Right kidney (tissue), 1 donor: ENCODE measurements around the gene LRRK1.

ENCODE experiments used
- DNase-seq: peaks from one replicate; pipeline ENCODE4 v3.0.0-alpha.2; 2016

The LRRK1 gene

DNA sequence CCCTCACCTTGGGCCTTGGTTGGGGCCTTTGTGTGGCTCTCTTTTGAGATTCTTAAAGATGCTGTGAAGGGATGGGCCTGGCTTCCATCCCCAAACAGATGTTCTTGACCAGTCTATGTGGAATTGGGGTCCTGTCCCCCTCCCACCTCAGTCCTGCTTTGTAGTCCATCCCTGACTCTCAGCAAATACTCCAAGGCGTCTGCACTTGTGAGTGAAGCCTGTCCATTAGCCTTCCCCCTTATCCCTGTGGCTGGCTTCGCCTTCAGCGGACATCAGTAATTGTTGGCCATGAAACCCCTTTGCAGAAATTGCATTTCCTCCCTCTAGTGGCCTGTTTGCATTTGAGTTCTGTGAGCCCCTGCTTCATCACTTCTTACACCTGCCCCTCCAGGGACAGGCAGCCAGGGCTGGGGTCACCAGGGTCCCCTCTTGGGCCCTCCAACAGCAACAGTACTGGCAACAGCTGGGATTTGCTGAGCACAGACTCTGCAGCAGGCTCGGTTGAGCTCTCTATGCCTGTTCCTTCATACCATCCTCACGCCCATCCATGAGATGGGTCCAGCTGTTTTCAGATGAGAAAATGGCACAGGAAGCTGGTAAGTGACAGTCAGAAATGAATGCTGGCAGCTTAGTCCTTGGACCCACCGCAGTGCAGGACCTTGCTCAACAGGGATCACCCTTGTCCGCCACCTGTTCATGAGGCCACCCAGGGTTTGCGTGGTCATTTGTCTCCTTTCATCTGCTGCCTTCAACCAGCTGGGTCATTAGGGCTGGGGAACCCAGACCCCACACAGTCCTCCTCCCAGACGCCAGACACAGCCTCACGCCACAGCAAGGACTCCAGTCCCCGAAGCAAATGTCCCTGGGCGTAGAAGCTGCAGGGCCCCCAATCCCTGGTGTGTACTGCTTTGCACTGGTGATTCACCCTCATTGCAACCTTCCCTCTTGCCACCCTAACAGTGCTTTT, 8.9 kb upstream of the LRRK1 start:
- no peak for DNase-seq

DNA sequence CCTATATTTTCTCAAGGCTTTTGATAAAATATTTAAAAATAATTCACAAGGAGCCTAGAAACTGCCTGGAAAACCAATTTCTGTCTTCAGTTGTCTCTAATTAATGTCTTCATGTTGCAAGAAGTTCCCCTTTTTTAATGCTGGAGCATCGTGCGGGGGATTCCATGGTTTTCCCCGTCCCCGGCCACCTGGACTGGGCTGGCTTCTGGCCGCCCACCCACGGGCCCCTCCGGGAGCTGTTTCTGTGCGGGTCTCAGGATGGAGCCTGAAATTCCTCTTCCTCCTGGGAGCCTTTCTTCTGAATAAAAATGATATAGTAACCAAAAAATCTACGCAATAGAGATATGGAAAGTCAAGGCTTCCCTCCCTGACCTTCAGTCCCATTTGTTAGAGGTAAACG, 8.1 kb upstream of the LRRK1 start:
- no peak for DNase-seq

DNA sequence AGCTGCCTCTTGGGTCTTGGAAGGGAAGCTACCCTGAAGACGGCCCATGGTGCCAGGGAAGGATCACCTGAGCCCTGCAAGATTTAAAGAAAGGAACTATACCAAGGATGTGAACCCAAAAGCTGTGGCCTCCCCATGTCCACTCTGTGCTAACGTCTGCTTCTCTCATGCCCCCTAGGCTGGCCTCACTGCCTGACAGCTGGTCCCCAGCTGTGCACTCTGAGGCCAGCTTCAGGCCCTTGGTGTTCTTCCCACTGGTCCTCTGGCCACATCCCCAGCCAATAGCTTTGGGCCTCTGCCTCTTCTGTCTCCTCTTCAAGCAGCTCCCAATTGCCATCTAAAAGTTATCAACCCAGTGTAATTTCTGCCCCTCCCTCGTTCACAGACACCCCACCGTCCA, 5.2 kb upstream of the LRRK1 start:
- DNase-seq: no peak

DNA sequence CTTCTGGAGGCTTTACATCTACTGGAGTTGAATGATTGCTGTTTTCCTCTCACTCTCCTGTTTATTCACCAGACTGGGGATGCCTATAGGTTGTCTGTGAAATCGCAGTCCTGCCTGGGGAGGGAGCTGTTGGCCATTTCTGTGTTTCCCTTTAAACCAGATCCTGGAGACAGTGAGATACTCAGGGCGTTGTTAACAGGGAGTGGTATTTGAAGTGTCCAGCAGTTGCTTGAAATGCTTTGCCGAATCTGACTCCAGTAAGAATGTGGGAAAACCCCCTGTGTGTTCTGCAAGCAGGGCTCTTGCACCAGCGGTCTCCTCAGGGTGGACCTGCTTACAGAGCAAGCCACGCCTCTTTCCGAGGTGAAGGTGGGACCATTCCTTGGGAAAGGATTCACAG, 4.3 kb upstream of the LRRK1 start:
- DNase-seq: no peak

DNA sequence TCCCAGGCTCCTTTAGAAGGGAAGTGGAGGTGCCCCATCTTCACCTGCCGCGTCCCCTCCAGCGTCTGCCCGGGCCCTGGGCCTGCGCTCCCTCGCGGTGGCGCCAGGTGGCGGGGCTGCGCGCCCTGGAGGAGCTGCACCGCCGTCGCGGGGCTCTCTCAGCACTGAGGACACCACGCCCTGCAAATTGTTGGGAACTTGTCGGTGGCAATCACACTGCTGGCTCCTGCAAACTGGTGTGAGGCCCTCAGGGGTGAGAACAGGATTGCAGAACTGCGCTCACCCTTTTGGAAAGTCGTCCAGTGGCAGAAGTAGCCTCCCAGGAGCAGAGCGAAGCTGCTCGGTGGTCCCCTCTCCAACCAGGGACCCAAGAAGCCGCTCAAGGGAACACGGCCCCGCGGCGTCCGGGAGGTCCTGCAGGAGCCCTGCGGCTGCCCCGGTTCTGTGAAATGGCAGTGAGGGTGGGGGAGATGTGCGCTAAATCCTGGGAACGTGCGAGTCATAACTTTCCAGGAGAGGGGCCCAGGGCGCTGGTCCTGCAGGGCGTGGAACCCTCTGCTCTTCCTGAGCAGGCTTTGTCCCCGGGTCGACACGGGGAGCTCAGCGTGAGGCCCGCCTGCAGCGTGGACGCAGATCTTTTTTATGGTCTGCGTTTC, 995 bp upstream of the LRRK1 start:
- DNase-seq: peak; percentile 80

DNA sequence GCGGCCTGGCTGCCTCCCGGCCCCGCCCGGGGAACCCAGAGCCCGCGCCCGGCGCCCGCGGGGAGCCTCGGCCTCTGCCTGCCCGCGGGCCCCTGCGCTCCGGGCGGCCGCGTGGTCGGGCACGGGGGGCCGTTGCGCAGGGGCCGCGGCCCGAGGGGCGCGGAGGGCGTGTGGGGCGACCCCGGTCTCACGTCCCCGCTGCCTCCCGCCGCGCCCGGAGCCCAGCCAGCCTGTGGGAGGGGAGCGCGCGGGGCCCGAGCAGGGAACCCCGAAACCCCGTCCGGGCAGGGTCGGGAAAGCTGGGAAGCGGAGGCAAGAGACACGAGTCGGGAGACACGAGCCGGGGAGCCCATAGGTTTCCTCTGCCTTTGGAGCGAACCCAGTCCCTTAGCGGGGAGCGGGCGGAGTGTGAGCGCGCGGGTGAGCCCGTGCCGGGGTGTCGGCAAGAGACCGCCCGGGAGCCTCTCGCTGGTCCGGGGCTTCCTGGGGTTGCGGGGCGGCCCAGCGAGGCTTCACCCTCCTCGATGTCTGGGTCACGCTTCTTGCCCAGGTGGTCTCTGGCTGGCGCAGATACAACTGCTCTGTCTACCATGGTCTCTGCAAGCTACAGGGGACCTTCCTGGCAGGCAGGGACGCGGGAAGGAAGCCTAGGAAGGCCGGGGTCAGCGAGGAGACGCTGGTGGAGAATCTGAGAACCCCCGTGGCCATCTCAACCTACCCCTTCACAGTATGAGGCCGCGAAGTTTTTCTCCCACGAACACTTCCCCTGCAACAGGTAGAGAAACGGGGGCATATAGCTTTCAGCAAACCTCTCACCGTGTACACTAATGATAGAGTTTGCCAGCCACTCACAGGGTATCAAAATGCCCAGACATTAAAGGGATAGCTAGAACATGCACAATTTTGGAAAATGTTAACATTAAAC, 586 bp downstream of the LRRK1 start:
- peak; percentile 68 for DNase-seq

DNA sequence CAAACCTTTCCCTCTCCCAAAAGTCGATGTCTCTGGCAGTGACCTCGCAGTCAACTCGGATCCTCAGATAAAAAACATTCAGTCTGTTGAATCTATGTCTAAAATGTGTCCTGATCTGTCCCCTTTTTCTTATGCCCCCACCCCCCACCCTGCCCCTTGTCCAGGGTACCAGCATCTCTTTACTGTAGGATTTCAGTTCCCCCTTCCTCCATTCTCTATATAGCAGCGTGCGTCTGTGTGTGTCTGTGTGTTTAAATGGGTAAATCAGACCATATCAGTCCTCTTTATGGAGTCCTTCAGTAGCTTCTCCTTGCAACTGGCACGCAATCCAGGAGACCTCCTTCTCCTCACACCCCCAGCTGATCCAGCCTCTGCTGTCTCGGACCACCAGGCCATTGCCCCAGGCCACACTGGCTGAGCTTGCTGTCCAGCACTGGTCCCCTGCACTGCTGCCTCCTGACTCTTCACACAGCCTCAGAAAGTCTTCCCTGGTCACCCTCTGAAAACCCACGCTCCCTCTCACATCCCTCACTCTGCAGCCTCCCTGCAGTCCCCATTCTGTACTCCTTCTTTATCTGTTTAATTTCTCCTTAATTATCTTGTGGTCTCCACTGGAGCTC, 1.5 kb downstream of the LRRK1 start:
- DNase-seq: no peak

DNA sequence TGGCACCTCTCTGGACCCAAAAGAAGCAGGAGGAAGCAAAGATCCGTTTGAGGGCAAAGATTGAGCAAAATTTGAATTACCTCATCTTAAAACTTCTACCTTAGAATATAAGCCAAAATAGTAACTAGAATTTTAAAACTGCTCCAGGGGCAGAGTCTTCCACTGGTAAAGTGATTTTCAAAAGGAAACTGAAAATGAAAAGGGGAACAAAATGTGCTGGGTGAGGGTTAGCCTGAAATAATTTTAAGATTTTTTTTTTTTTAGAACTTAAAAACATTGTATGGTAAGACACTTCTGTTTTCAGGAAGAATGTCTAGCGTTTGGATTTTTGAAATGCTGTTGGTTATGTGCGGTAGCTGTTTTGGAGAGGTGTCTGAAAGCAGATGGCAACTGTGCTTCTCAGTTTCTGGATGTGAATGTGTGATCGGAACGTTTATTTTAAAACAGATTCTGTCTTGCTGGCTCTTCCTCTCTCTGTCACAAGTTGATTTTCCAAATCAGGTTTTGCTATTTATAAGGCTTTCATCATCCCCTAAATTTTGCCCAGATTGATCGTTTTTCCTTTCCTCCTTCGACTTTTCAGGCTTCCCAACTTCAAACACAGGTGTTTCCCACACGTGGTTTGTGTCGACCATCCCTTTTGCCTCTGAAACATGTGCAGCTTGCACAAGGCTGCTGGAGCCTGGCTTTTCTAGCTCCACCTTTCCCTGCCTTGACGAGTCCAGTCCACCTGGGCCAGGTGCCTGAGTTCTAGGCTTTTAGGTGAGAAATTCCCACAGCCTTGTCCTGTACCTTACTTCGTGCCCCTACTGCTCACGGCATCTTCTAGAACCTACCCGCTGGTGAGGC, 3.3 kb downstream of the LRRK1 start:
- no peak for DNase-seq

DNA sequence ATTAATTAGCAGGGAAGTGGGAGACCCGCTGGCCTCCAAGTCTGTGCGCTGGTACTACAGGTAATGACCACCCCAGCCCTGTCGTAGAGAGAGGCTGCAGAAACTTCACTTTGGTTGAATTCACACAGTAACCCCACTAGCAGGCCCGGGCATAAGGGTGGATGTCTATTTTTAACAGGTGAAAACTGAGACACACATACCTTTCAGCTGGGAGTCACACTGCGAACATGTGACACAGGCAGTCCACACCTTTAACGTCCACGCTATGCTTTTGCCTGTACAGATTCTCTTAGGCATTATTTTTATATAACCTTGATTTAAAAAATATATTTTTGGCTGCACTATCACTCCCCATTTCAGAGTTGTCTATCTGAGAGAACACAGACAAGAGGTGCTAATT, 3.9 kb downstream of the LRRK1 start:
- no peak for DNase-seq

DNA sequence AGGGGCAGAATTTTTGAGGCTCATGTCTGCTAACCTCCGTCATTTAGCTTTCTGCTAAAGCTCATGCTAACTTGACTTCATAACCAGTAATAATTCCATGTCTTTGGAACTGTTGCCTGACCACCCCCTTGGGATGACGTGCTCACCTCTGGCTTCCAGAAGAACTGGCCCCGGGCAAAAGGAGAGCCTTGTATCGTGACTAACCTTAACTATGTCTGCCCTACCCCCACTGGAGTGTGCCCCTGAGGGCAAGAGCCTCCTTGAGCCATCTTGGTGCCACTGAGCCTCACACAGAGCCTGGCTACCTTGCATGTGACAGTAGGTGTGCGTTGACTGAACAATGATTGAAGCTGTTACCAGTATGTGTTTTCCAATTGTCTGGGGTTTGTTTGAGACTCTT, 4.7 kb downstream of the LRRK1 start:
- DNase-seq: no peak

DNA sequence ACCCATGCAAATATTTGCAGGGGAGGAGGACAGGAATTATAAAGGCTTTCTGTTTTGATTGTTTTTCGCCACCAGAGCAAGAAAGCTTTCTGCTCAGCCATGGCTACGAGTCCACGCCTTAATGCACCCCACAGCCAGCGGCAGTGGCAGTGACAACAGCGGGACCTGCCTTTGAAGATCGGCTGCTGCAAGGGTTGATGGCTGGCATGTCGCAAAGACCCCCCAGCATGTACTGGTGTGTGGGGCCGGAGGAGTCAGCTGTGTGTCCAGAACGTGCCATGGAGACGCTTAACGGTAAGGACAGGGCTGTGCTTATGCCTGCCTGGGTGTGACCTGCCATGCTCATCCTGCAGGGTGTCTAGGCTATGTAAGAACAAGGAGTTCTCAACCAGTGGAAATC, 5.3 kb downstream of the LRRK1 start:
- no peak for DNase-seq

DNA sequence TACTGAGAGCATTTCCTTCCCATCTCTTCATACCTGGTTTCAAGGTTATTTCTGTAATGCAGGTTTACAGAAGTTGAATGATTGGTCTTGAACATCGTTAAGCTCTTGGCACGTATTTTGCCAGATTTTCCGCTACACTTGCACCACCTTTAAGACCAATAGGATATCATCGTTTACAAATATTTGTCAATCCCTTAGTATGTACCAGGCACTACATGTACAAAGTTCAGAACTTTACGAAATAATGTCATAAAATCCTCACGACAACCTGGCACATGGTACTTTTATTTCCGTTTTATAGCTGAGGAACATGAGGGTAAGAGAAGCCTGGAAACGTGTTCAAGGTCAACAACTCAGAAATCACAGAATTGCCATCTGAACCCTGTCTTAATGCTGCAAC, 6.3 kb downstream of the LRRK1 start:
- DNase-seq: no peak

DNA sequence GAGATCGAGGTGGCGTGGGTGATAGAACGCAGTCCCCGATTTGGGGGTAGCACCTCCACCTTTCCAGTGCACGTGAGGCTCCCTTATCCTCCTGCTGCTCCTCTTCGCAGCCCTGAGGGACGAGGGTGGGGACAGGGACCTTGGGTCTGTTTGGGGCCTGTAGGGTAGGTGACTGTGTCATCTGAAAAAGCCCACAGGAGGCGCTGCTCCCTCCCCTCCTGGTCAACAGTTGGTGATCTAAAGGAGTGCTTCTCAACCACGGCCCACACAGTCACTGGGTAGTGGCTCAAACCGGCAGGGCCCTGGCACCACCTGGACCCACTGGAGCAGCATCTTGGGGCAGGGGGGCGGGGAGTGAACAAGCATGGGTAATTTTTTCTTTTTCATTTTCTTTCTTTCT, 7.1 kb downstream of the LRRK1 start:
- no peak for DNase-seq

DNA sequence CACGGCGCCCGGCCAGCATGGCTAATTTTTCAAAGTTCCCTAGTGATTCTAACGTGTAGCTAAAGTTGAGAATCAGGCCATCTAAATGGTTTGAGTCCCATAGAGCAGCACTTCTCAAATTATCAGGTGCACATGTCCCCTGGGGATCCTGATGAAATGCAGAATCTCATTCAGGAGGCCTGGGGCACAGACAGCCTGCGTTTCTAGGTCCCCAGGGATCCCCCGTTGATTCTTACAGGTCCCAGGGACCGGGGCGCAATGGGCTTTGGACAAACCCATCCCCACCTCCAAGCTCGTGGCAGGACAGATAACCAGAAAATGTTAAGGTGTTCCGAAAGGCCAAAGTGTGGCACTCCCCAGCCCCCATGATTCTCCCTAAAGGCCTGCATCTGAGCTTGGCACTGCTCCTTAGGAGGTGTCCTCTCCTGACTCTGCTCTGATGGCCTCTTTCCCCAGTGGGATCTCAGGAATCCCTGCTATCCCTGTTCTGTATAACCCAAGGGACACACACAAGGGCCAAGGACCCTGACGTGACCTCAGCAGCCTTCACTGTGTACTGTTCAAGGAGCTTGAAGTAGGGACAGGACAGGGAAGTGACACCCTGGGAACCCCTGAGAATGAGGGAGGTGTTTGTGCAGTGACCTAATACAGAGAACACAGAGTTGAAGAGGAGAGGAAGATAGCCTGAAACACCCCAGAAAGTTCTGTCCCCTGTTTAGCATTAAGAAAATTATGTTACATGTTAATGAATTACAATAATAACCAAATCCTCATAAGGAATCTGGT, 8.0 kb downstream of the LRRK1 start:
- no peak for DNase-seq

DNA sequence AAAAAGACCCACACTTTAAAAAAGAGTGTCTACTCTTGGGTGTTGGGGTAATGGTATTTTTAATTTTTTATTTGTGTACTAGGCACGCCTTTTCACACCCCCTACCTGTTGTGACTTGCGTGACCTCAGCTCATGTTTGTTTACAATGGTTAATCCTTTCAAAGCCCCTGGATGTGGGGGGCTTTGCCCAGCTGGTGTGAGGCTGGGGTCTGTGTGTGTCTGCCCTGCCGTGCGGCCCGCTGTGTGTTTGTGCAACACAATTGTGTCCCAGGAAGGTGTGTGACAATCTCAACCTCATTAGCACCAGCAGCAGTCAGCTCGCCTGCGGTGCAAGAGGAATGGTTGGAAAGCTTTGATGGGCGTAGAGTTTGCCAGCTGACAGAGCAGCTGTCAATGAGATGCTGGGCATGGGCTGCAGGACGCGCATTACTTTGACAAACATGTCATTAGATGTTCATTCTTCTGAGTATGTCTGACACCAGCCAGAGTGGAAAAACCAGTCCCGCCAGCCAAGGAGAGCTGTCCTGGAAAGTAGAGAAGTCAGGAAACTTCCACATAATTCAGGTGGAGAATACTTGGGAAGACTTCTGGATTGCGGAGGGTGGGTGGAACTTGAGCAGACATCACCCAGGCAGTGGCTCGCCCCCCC, 9.6 kb downstream of the LRRK1 start:
- no peak for DNase-seq

DNA sequence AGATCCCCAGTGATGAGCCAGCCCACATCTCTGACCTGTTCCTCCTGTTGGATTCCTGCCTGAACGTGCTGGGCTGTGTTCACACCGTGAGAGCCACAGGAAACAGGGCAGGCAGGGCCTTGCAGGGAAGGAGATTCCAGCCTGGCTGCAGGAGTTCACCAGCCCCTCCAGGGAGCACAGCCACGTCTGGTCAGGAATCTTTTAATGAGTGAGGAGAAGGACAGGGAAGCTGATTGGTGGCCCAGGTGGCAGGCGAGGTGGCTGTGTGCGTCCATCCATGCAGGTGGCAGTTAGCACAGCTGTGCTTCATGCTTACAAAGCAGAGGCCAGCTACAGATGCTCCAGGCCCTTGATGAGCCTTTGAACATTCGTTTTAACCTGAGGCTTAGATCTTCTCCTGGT, 10.5 kb downstream of the LRRK1 start:
- no peak for DNase-seq

DNA sequence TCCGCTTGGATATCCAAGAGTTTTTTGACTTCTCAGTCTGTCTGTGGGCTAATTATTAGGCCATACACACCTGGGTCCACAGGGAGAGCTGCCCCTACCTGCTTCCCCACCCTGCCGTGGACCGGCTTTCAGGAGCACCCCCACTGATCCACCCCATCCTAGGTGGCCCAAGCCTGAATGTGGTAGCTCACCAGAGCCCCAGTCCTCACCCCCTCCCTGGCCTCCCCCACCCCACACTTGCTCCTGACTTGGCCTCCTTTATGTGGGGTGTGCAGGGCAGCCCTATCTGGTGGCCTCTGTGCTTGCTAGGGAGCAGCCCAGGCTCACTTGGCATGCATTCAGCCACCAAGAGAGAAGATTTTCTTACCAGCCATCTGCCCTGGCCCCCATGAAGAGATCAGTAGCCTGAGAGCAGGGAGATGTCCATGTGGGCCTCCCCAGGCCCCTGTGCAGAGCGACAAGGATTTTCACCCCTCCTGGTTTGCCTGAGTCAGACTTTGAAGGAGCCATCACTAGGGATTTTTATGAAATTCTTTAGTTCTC, 11.2 kb downstream of the LRRK1 start:
- DNase-seq: no peak

DNA sequence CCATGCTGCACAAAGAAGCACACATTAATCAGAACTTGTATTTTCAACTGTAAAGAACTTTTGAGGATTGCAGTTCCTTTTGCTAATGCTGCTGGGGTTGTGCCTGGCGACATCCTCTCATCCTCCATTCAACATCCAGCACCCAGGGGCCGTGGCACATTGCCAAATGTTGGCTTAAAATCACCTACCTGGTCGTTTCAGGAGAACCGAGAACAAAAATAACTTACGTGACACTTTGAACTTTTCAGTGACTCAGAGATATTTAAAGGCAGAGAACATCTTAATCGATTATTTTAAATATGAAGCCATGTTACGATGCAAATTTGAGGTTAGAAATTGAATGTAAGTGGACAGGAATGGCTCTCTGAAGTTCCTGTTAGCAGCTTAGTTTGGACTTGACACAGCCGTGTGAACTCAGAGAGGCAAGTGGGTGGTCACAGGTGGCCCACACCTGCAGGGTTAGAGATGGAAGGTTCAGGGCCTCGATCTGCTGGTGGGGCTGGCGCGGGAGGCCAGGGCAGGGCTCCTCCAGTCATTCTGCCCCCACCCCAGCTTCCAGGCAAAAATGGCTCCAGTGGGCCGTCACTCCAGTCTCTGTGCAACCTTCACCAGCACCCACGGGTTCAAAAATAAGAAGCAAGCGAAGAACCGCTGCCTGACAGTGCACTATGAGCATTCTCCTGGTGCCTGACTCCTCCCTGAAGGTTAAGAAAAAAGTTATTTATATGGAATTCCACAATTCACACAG, 12.2 kb downstream of the LRRK1 start:
- no peak for DNase-seq
